Liver (tissue), 9 donors: Measurements from ENCODE around the gene TMPRSS7. TPM values are rescaled to one million over a fixed set of nuclear protein-coding genes. Genes with fewer than 3 reads are reported as not detected.

Experiments
- DNase-seq: peaks from one replicate; pipeline ENCODE4 v3.0.0-alpha.2; 2017; ENCODE audit warnings: low spot score
- H3K27ac ChIP-seq, 2 donors: one replicate each; pipeline ENCODE4 v1.7.0; 2013; ENCODE audit warnings: inconsistent platforms in 2 of 2, low read length in 2 of 2, control low read depth in 1 of 2, low read depth in 1 of 2, mild to moderate bottlenecking in 1 of 2
- H3K27me3 ChIP-seq, 4 donors: one replicate each; pipeline versions ENCODE4 v1.6.1 to v1.7.0; 2013; ENCODE audit warnings: low read length in 3 of 4, inconsistent platforms in 1 of 4, mild to moderate bottlenecking in 1 of 4, moderate library complexity in 1 of 4; ENCODE audit not compliant: control insufficient read depth in 4 of 4, insufficient read depth in 4 of 4
- H3K36me3 ChIP-seq, 4 donors: one replicate each; pipeline versions ENCODE4 v1.6.1 to v1.7.0; 2013; ENCODE audit warnings: low read length in 3 of 4, mild to moderate bottlenecking in 3 of 4, low read depth in 1 of 4, moderate library complexity in 1 of 4; ENCODE audit not compliant: control insufficient read depth in 4 of 4, insufficient read depth in 3 of 4
- H3K4me1 ChIP-seq, 4 donors: one replicate each; pipeline versions ENCODE4 v1.6.1 to v1.7.0; 2013; ENCODE audit warnings: low read length in 3 of 4, mild to moderate bottlenecking in 3 of 4, moderate library complexity in 1 of 4; ENCODE audit not compliant: control insufficient read depth in 4 of 4, insufficient read depth in 4 of 4
- H3K4me3 ChIP-seq, 3 donors: one replicate each; pipeline versions ENCODE4 v1.6.1 to v1.7.0; 2013; ENCODE audit warnings: low read length in 3 of 3, control low read depth in 1 of 3, low read depth in 1 of 3, mild to moderate bottlenecking in 1 of 3
- H3K9ac ChIP-seq, 2 donors: one replicate each; pipeline ENCODE4 v1.7.0; 2013; ENCODE audit warnings: low read length in 2 of 2, mild to moderate bottlenecking in 2 of 2, moderate library complexity in 2 of 2, control low read depth in 1 of 2, low read depth in 1 of 2
- H3K9me3 ChIP-seq, 4 donors: one replicate each; pipeline versions ENCODE4 v1.6.1 to v1.7.0; 2013; ENCODE audit warnings: low read length in 3 of 4; ENCODE audit not compliant: control insufficient read depth in 4 of 4
- EGR1 ChIP-seq, 2 donors: IDR thresholded peaks; 2 replicates each; pipeline ENCODE4 v1.6.1; 2016 to 2018; ENCODE audit warnings: antibody characterized with exemption in 2 of 2, low read depth in 2 of 2
- FOXA1 ChIP-seq: IDR thresholded peaks from 2 replicates; pipeline ENCODE4 v1.6.1; 2016; ENCODE audit warnings: antibody characterized with exemption
- GABPA ChIP-seq, 2 donors: IDR thresholded peaks in 1 of 2; conservative IDR thresholded peaks in 1 of 2; 2 replicates each; pipeline ENCODE4 v1.6.1; 2016; ENCODE audit warnings: antibody characterized with exemption in 2 of 2, mild to moderate bottlenecking in 1 of 2, moderate library complexity in 1 of 2
- HNF4G ChIP-seq: IDR thresholded peaks from 2 replicates; pipeline ENCODE4 v1.6.1; 2016; ENCODE audit warnings: antibody characterized with exemption
- RAD21 ChIP-seq, 2 donors: IDR thresholded peaks; 2 replicates each; pipeline ENCODE4 v1.6.1; 2016; ENCODE audit warnings: antibody characterized with exemption in 2 of 2, mild to moderate bottlenecking in 2 of 2
- SP1 ChIP-seq: IDR thresholded peaks from 2 replicates; pipeline ENCODE4 v1.6.1; 2018; ENCODE audit warnings: antibody characterized with exemption, mild to moderate bottlenecking
- YY1 ChIP-seq: IDR thresholded peaks from 2 replicates; pipeline ENCODE4 v1.6.1; 2016; ENCODE audit warnings: antibody characterized with exemption, mild to moderate bottlenecking
- WGBS: extraction: QIAGEN DNeasy Blood & Tissue Kit; methylation state at CpG from one replicate; pipeline ENCODE4 v1.1.7; 2013; 5-methylcytosine and 5-hydroxymethylcytosine counted together
- polyA plus RNA-seq, 2 donors: library from polyadenylated mRNA; stranded (reverse) in 1 of 2; unstranded in 1 of 2; fragments of 200-250 nt in 1 of 2; fragments of >200 nt in 1 of 2; fragmentation: Nextera tagmentation in 1 of 2; extraction: Ambion mirVana in 1 of 2; gene quantifications; one replicate each; pipeline versions ENCODE4 v1.2.1 to v1.2.3, GENCODE V29; 2013 to 2015
- total RNA-seq, 2 donors: library from RNA; depleted of rRNA; stranded (reverse); fragments of >200 nt; gene quantifications; one replicate each; pipeline ENCODE4 v1.2.3, GENCODE V29; 2014
- TF ChIP-seq, protein P1 (sequence below): IDR thresholded peaks from 2 replicates; pipeline ENCODE4 v1.6.1; 2016; ENCODE audit warnings: antibody characterized with exemption
- TF ChIP-seq, protein P2 (sequence below): IDR thresholded peaks from 2 replicates; pipeline ENCODE4 v1.6.1; 2016; ENCODE audit warnings: antibody characterized with exemption, mild to moderate bottlenecking
- TF ChIP-seq, protein P3 (sequence below): IDR thresholded peaks from 2 replicates; pipeline ENCODE4 v1.6.1; 2016; ENCODE audit warnings: antibody characterized with exemption
- TF ChIP-seq, protein P4 (sequence below): IDR thresholded peaks from 2 replicates; pipeline ENCODE4 v1.6.1; 2016; ENCODE audit warnings: antibody characterized with exemption
- donor health status: healthy.
- donor health status: healthy.
- donor health status: healthy.
- donor health status: healthy.
- donor health status: healthy.

The TMPRSS7 gene
- total and polyA plus RNA-seq, 4 donors = not detected

GRCh38 chr3:112030901-112031300 is 3.6 kb upstream of the TMPRSS7 start:
- DNase-seq = no peak
- Histone ChIP-seq H3K4me1 (no peaks in the 10 kb centered on the region), H3K9ac (no peak overlapping the region), H3K27me3 (no peaks in the 10 kb centered on the region), H3K9me3 (no peaks in the 10 kb centered on the region), H3K36me3 (no peaks in the 10 kb centered on the region), H3K4me3 (no peak overlapping the region), H3K27ac (no peak overlapping the region)
- 89% methylated on average over 5 of the region's 5 CpGs for WGBS
- TF ChIP-seq, protein P1, sequence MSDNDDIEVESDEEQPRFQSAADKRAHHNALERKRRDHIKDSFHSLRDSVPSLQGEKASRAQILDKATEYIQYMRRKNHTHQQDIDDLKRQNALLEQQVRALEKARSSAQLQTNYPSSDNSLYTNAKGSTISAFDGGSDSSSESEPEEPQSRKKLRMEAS = no peak
- TF ChIP-seq HNF4G (no peak), FOXA1 (no peak), RAD21 (IDR thresholded peaks at IDR 0.05) (no peak), GABPA (IDR thresholded peaks at IDR 0.05 in 1 of 2, conservative IDR thresholded peaks at IDR 0.05 in 1 of 2) (no peak), YY1 (no peak)
- TF ChIP-seq, protein P2, sequence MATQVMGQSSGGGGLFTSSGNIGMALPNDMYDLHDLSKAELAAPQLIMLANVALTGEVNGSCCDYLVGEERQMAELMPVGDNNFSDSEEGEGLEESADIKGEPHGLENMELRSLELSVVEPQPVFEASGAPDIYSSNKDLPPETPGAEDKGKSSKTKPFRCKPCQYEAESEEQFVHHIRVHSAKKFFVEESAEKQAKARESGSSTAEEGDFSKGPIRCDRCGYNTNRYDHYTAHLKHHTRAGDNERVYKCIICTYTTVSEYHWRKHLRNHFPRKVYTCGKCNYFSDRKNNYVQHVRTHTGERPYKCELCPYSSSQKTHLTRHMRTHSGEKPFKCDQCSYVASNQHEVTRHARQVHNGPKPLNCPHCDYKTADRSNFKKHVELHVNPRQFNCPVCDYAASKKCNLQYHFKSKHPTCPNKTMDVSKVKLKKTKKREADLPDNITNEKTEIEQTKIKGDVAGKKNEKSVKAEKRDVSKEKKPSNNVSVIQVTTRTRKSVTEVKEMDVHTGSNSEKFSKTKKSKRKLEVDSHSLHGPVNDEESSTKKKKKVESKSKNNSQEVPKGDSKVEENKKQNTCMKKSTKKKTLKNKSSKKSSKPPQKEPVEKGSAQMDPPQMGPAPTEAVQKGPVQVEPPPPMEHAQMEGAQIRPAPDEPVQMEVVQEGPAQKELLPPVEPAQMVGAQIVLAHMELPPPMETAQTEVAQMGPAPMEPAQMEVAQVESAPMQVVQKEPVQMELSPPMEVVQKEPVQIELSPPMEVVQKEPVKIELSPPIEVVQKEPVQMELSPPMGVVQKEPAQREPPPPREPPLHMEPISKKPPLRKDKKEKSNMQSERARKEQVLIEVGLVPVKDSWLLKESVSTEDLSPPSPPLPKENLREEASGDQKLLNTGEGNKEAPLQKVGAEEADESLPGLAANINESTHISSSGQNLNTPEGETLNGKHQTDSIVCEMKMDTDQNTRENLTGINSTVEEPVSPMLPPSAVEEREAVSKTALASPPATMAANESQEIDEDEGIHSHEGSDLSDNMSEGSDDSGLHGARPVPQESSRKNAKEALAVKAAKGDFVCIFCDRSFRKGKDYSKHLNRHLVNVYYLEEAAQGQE = no peak
- TF ChIP-seq, protein P3, sequence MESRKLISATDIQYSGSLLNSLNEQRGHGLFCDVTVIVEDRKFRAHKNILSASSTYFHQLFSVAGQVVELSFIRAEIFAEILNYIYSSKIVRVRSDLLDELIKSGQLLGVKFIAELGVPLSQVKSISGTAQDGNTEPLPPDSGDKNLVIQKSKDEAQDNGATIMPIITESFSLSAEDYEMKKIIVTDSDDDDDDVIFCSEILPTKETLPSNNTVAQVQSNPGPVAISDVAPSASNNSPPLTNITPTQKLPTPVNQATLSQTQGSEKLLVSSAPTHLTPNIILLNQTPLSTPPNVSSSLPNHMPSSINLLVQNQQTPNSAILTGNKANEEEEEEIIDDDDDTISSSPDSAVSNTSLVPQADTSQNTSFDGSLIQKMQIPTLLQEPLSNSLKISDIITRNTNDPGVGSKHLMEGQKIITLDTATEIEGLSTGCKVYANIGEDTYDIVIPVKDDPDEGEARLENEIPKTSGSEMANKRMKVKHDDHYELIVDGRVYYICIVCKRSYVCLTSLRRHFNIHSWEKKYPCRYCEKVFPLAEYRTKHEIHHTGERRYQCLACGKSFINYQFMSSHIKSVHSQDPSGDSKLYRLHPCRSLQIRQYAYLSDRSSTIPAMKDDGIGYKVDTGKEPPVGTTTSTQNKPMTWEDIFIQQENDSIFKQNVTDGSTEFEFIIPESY = no peak
- TF ChIP-seq, protein P4, sequence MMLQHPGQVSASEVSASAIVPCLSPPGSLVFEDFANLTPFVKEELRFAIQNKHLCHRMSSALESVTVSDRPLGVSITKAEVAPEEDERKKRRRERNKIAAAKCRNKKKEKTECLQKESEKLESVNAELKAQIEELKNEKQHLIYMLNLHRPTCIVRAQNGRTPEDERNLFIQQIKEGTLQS = no peak

- no peak overlapping the region for H3K9ac ChIP-seq
- no peak overlapping the region for H3K4me3 ChIP-seq
- no peaks in the 10 kb centered on the region for H3K4me1 ChIP-seq
- 68% methylated on average over 5 of the region's 5 CpGs for WGBS
- H3K27me3 ChIP-seq = no peaks in the 10 kb centered on the region
- TF ChIP-seq SP1 (no peak), EGR1 (IDR thresholded peaks at IDR 0.05; ENCODE audit: low read depth in 2 of 2) (no peak)
- TF ChIP-seq, protein P1 = no peak
- TF ChIP-seq, protein P2 = no peak
- no peak overlapping the region for H3K27ac ChIP-seq
- DNase-seq = no peak
- no peaks in the 10 kb centered on the region for H3K9me3 ChIP-seq
- H3K36me3 ChIP-seq = no peaks in the 10 kb centered on the region
Measured at GRCh38 chr3:112032098-112032731, 2.3 kb upstream of the TMPRSS7 start.
